SK-N-SH (cell line): ENCODE data around the gene NEK6. TPM values are rescaled to one million over a fixed set of nuclear protein-coding genes. Genes with fewer than 3 reads are reported as not detected.

Experiments used
- CTCF ChIA-PET: fragments of 300-600, 350-600 bp; formaldehyde crosslinking; extraction: SDS; loops from one replicate; lab custom pipeline; 2021; lab: Yijun Ruan, JAX
- POLR2A ChIA-PET: fragments of 350-600 bp; sonication (Branson Sonifier 250); formaldehyde crosslinking; extraction: SDS; loops from one replicate; lab custom pipeline; 2020; ENCODE audit warnings: antibody characterized with exemption, inconsistent platforms; lab: Yijun Ruan, JAX
- DNase-seq: peaks from one replicate; pipeline ENCODE4 v3.0.0; 2012
- H2AFZ ChIP-seq: fragments of 200-600 bp; sonication (generic); 2 replicates; pipeline ENCODE4 v1.8.1; 2016; ENCODE audit warnings: antibody characterized with exemption, mild to moderate bottlenecking, low read depth
- H3F3A ChIP-seq: fragments of 200-600 bp; sonication (generic); replicated peaks from 2 replicates; pipeline ENCODE3; 2016; ENCODE audit warnings: antibody characterized with exemption, mild to moderate bottlenecking; ENCODE audit not compliant: insufficient read depth
- H3K27ac ChIP-seq, 2 experiments: fragments of 200-500 bp in 1 of 2; fragments of 200-600 bp in 1 of 2; sonication (Bioruptor generic) in 1 of 2; sonication (generic), shearing (Covaris generic) in 1 of 2; 2 replicates each; pipeline versions ENCODE4 v1.5.1 to v1.6.1; 2014 to 2016; ENCODE audit warnings: low read depth in 2 of 2, inconsistent platforms in 1 of 2, low read length in 1 of 2, mild to moderate bottlenecking in 1 of 2, mixed read lengths in 1 of 2
- H3K27me3 ChIP-seq: fragments of 200-600 bp; sonication (generic), shearing (Covaris generic); 2 replicates; pipeline ENCODE4 v1.6.1; 2016; ENCODE audit warnings: mixed run types; ENCODE audit not compliant: insufficient read depth
- H3K36me3 ChIP-seq, 2 experiments: fragments of 200-500 bp in 1 of 2; fragments of 200-600 bp in 1 of 2; sonication (Bioruptor generic) in 1 of 2; sonication (generic) in 1 of 2; replicated peaks in 1 of 2; 2 replicates each; pipeline versions ENCODE3 to v1.5.1; 2014 to 2016; ENCODE audit warnings: low read length in 1 of 2, mild to moderate bottlenecking in 1 of 2; ENCODE audit not compliant: insufficient read depth in 2 of 2, control insufficient read depth in 1 of 2
- H3K4me1 ChIP-seq, 2 experiments: fragments of 200-500 bp in 1 of 2; fragments of 200-600 bp in 1 of 2; sonication (Bioruptor generic) in 1 of 2; sonication (generic), shearing (Covaris generic) in 1 of 2; 2 replicates each; pipeline versions ENCODE4 v1.5.1 to v1.6.1; 2014 to 2016; ENCODE audit warnings: low read depth in 1 of 2, low read length in 1 of 2, mixed run types in 1 of 2; ENCODE audit not compliant: insufficient read depth in 2 of 2, control insufficient read depth in 1 of 2
- H3K4me2 ChIP-seq: fragments of 200-600 bp; sonication (generic), shearing (Covaris generic); 2 replicates; pipeline ENCODE4 v1.6.1; 2017; ENCODE audit warnings: mixed run types
- H3K4me3 ChIP-seq, 2 experiments: fragments of 200-500 bp in 1 of 2; fragments of 200-600 bp in 1 of 2; sonication (Bioruptor generic) in 1 of 2; sonication (generic), shearing (Covaris generic) in 1 of 2; 2 replicates each; pipeline versions ENCODE4 v1.5.1 to v1.8.1; 2014 to 2016; ENCODE audit warnings: low read depth in 2 of 2, inconsistent platforms in 1 of 2, low read length in 1 of 2, mild to moderate bottlenecking in 1 of 2, mixed read lengths in 1 of 2, moderate library complexity in 1 of 2
- H3K79me2 ChIP-seq: fragments of 200-600 bp; sonication (generic); 2 replicates; pipeline ENCODE4 v1.8.1; 2017; ENCODE audit warnings: mild to moderate bottlenecking; ENCODE audit not compliant: insufficient read depth
- H3K9ac ChIP-seq: fragments of 200-600 bp; sonication (generic); 2 replicates; pipeline ENCODE4 v1.6.1; 2017; ENCODE audit warnings: mixed run types
- H3K9me2 ChIP-seq: fragments of 200-600 bp; sonication (generic); 2 replicates; pipeline ENCODE4 v1.6.1; 2017; ENCODE audit warnings: mixed run types
- H3K9me3 ChIP-seq: fragments of 200-600 bp; sonication (generic); 2 replicates; pipeline ENCODE4 v1.6.1; 2017; ENCODE audit warnings: mixed run types, mild to moderate bottlenecking, moderate library complexity
- H4K20me1 ChIP-seq: fragments of 200-600 bp; sonication (generic); 2 replicates; pipeline ENCODE4 v1.6.1; 2017; ENCODE audit warnings: mild to moderate bottlenecking, mixed run types; ENCODE audit not compliant: insufficient read depth
- CHD2 ChIP-seq: fragments of 150-350 bp; IDR thresholded peaks from 2 replicates; pipeline ENCODE4 v1.6.1; 2018; ENCODE audit warnings: low read length; ENCODE audit not compliant: partially characterized antibody
- CTCF ChIP-seq: fragments of 200-600 bp; sonication (generic); IDR thresholded peaks from 2 replicates; pipeline ENCODE4 v1.6.1; 2017; ENCODE audit warnings: antibody characterized with exemption, mild to moderate bottlenecking, moderate library complexity
- ELF1 ChIP-seq: IDR thresholded peaks from 2 replicates; pipeline ENCODE4 v1.4.0; 2012
- EP300 ChIP-seq, 2 experiments: IDR thresholded peaks; 2 replicates each; pipeline versions ENCODE4 v1.4.0 to v1.6.1; 2012; ENCODE audit warnings: borderline replicate concordance in 1 of 2, low read depth in 1 of 2, low read length in 1 of 2
- EZH2phosphoT487 ChIP-seq: fragments of 200-600 bp; sonication (generic); IDR thresholded peaks from 2 replicates; pipeline ENCODE4 v1.6.1; 2017; ENCODE audit warnings: low read depth, mixed run types, mild to moderate bottlenecking, antibody characterized with exemption, moderate library complexity, borderline replicate concordance
- FOSL2 ChIP-seq: IDR thresholded peaks from 2 replicates; pipeline ENCODE4 v1.4.0; 2012; ENCODE audit warnings: low read depth, mild to moderate bottlenecking, moderate library complexity, borderline replicate concordance
- FOXM1 ChIP-seq: IDR thresholded peaks from 2 replicates; pipeline ENCODE4 v1.4.0; 2012; ENCODE audit warnings: low read depth, mild to moderate bottlenecking
- GABPA ChIP-seq: IDR thresholded peaks from 2 replicates; pipeline ENCODE4 v1.4.0; 2012; ENCODE audit warnings: low read depth, mild to moderate bottlenecking
- IRF3 ChIP-seq: fragments of 150-350 bp; IDR thresholded peaks from 2 replicates; pipeline ENCODE4 v1.6.1; 2016; ENCODE audit warnings: mild to moderate bottlenecking, low read depth, low read length
- JUND ChIP-seq: IDR thresholded peaks from 2 replicates; pipeline ENCODE4 v1.4.0; 2012
- MXI1 ChIP-seq: IDR thresholded peaks from 2 replicates; pipeline ENCODE4 v1.6.1; 2012; ENCODE audit warnings: mild to moderate bottlenecking, low read depth, low read length, improper control_type of control experiment
- NFIC ChIP-seq: IDR thresholded peaks from 2 replicates; pipeline ENCODE4 v1.4.0; 2012; ENCODE audit warnings: borderline replicate concordance
- PBX3 ChIP-seq: IDR thresholded peaks from 2 replicates; pipeline ENCODE4; 2012
- POLR2AphosphoS5 ChIP-seq: IDR thresholded peaks from 2 replicates; pipeline ENCODE4 v1.6.1; 2012; ENCODE audit warnings: low read depth, low read length
- RAD21 ChIP-seq: IDR thresholded peaks from 2 replicates; pipeline ENCODE4 v1.6.1; 2012; ENCODE audit warnings: mild to moderate bottlenecking, low read length
- RCOR1 ChIP-seq: fragments of 150-350 bp; IDR thresholded peaks from 2 replicates; pipeline ENCODE4 v1.6.1; 2017; ENCODE audit warnings: antibody characterized with exemption, low read length
- RFX5 ChIP-seq: IDR thresholded peaks from 2 replicates; pipeline ENCODE4 v1.6.1; 2012; ENCODE audit warnings: mild to moderate bottlenecking, improper control_type of control experiment, low read length
- RXRA ChIP-seq: IDR thresholded peaks from 2 replicates; pipeline ENCODE4 v1.4.0; 2012; ENCODE audit warnings: low read depth, mild to moderate bottlenecking, borderline replicate concordance
- SIN3A ChIP-seq: IDR thresholded peaks from 2 replicates; pipeline ENCODE4 v1.6.1; 2012; ENCODE audit warnings: low read depth, mild to moderate bottlenecking, low read length, moderate library complexity, borderline replicate concordance
- TAF1 ChIP-seq: IDR thresholded peaks from 2 replicates; pipeline ENCODE4 v1.6.1; 2012; ENCODE audit warnings: low read depth, mild to moderate bottlenecking, low read length, moderate library complexity, borderline replicate concordance
- TEAD4 ChIP-seq: IDR thresholded peaks from 2 replicates; pipeline ENCODE4 v1.4.0; 2012; ENCODE audit warnings: mild to moderate bottlenecking, borderline replicate concordance; ENCODE audit not compliant: insufficient read depth
- USF2 ChIP-seq: fragments of 150-350 bp; IDR thresholded peaks from 2 replicates; pipeline ENCODE4 v1.6.1; 2017; ENCODE audit warnings: antibody characterized with exemption, low read length, low read depth, borderline replicate concordance
- YY1 ChIP-seq: IDR thresholded peaks from 2 replicates; pipeline ENCODE4 v1.4.0; 2012; ENCODE audit warnings: low read depth, mild to moderate bottlenecking
- WGBS: methylation state at CpG from one replicate; pipeline ENCODE4 v1.1.6; 2017; ENCODE audit warnings: low lambda C conversion rate; 5-methylcytosine and 5-hydroxymethylcytosine counted together
- polyA plus RNA-seq, 3 experiments: library from polyadenylated mRNA; depleted of rRNA; stranded (reverse); fragments of >200 nt; gene quantifications; 2 replicates each; pipeline ENCODE4 v1.2.3, GENCODE V29; 2012

The NEK6 gene
- polyA plus RNA-seq, 1 of the 3 experiments (the other 2 are of a cell fraction), result 89.8 TPM

GRCh38 chr9:124306098-124306735, 48.5 kb downstream of the NEK6 start (continued):
- TF ChIP-seq IRF3, result no peak
- peak; percentile 64; the same call in 1 of the 2 replicates for TF ChIP-seq YY1
- no peak for TF ChIP-seq GABPA
- TF ChIP-seq JUND, result peak; percentile 71
- no peak for TF ChIP-seq RFX5
- TF ChIP-seq NFIC, result peak; percentile 44
- peak in 1 of 2 experiments; percentile 55; a peak in 1 of 4 replicates for TF ChIP-seq EP300 (IDR thresholded peaks at IDR 0.05; ENCODE audit: borderline replicate concordance in 1 of 2, low read depth in 1 of 2, low read length in 1 of 2)
- no peak for TF ChIP-seq TAF1
- TF ChIP-seq ELF1, result no peak
- no peak for TF ChIP-seq EZH2phosphoT487
- TF ChIP-seq RAD21, result no peak
- TF ChIP-seq TEAD4, result no peak

GRCh38 chr9:124307379-124308030, 49.8 kb downstream of the NEK6 start:
- Histone ChIP-seq H3K27ac (peak overlapping the region in 1 of 2 experiments; percentile 77; a peak in 1 of 4 replicates), H3K27me3 (no peaks in the 10 kb centered on the region), H3K4me1 (peaks cover 0 to 23% of the 10 kb centered on the region in 2 experiments; a peak in 2 of 4 replicates), H3K36me3 (peaks cover 11 to 13% of the 10 kb centered on the region in 2 experiments), H3K9me2 (no peaks in the 10 kb centered on the region), H3K9ac (no peak overlapping the region), H3K4me3 (no peak overlapping the region), H2AFZ (no peak overlapping the region), H4K20me1 (no peaks in the 10 kb centered on the region), H3F3A (peaks cover 25% of the 10 kb centered on the region), H3K79me2 (peaks cover 80% of the 10 kb centered on the region), H3K4me2 (no peak overlapping the region), H3K9me3 (no peaks in the 10 kb centered on the region)
- DNase-seq, result no peak
- ChIA-PET POLR2A (no interaction called here), CTCF (interaction anchor here (2.0 kb wide), 1 partner anchor 14 kb away, joined by 7 read pairs; no protein-coding TSS in a partner anchor)
- 91% methylated on average over 12 of the region's 24 CpGs for WGBS
- TF ChIP-seq MXI1, result no peak
- TF ChIP-seq RXRA, result no peak
- TF ChIP-seq FOXM1, result no peak
- no peak for TF ChIP-seq CTCF
- TF ChIP-seq SIN3A, result no peak
- no peak for TF ChIP-seq RCOR1
- TF ChIP-seq TAF1, result no peak
- no peak for TF ChIP-seq EP300 (IDR thresholded peaks at IDR 0.05; ENCODE audit: borderline replicate concordance in 1 of 2, low read depth in 1 of 2, low read length in 1 of 2)
- TF ChIP-seq POLR2AphosphoS5, result no peak
- TF ChIP-seq USF2, result no peak
- no peak for TF ChIP-seq CHD2
- no peak for TF ChIP-seq PBX3
- TF ChIP-seq RFX5, result no peak
- no peak for TF ChIP-seq JUND
- no peak for TF ChIP-seq FOSL2
- TF ChIP-seq YY1, result no peak
